Measurements from ENCODE around the gene TACC2.

GRCh38 chr10:122053314-122053713, 64.4 kb downstream of the TACC2 start:
- TF ChIP-seq CTCF (conservative IDR thresholded peaks at IDR 0.05) (no peak), ZFX (IDR thresholded peaks at IDR 0.05) (no peak)
